ENCODE measurements around the gene ELMOD3.
"Not testable (repeated sequence)": the region's sequence is repeated elsewhere in the genome, so short reads cannot be mapped to it uniquely, and the experiment has no call there.

ELMOD3 gene

DNA sequence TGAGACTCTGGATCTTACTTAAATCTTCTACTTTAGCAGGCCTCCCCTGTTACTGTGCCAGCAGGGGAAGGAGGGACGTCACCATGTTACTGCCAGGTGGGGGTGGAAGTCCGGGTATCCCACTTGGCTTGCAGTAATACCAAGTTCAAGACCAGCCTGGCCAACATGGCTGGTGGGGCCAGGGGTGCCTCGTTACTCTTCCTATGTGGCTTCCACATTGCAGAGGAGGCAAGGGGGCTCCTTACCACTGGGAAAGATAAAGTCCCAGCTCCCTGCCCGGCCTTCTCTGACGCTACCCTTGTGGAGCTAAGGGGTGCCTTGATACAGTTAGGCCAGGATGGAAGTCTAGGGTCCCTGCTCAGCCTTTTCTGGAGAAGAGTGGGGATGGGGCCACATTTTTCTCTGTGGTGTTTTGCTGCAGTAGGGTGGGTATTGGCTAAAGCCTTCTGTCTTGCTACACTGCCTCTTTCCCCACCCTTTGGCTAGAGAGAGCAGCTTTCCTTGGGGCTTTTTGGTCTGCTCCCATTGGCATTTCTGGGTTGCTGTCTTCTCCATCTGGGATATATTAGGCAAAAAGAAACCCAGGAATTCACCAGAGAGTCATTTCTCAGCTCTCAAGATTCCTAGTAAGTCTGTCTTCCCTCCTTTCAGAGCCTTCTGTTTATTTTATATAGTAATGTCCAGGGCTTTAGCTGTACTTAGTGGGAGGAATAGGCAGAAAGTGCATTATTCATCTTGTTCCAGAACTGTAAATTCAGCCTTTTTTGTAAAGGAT lies 21.9 kb downstream of the ELMOD3 start:
- no peak for DNase-seq (ENCODE audit: low read depth)

DNA sequence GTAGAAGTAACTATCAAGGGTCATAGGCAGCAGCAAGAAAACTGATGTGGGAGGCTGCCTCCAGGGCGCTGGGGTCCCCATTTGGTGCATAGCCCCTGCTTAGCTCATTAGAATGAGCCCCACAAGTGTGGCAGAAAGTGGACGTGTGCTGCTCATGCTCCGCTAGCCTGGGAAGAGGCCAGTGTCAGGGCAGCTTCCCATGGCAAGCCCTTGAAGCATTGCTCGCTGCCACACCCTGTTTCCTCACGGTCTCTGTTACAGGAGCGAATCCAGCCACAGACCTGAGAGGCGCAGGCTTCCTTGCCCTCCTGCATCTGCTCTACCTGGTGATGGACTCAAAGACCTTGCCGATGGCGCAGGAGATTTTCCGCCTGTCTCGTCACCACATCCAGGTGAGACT lies 22.5 kb downstream of the ELMOD3 start:
- DNase-seq (ENCODE audit: low read depth), result no peak

DNA sequence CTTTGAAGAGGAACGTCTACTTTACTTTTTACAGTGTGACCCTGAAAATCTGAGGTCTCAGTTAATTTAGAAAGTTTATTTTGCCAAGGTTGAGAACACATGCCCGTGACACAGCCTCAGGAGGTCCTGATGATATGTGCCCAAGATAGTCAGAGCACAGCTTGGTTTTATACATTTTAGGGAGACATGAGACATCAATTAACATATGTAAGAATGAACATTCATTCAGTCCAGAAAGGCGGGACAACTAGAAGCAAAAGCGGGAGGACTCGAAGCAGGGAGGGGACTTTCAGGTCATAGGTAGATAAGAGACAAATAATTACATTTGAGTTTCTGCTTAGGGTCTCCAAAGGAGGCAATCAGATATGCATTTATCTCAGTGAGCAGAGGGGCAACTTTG lies 23.7 kb downstream of the ELMOD3 start:
- DNase-seq (ENCODE audit: low read depth), result no peak

DNA sequence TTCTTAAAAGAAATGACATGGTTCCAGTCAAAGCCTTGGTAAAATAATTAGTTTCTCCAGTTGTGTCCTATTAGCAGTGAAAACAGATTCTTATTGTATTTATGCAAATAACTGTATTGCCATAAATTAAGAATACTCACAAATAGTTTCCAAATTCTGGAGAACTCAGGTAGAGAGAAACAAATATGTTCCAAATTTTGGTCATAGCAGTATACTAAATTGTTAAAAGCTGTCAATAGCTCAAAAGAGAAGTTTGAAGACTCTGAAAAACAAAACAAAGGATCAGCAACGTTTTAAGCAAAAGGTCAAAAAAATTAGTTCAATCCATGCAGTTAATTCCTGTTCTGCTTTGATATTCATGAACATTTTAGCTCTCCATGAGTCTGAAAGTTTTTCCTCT lies 25.5 kb downstream of the ELMOD3 start:
- DNase-seq (ENCODE audit: low read depth), result no peak

DNA sequence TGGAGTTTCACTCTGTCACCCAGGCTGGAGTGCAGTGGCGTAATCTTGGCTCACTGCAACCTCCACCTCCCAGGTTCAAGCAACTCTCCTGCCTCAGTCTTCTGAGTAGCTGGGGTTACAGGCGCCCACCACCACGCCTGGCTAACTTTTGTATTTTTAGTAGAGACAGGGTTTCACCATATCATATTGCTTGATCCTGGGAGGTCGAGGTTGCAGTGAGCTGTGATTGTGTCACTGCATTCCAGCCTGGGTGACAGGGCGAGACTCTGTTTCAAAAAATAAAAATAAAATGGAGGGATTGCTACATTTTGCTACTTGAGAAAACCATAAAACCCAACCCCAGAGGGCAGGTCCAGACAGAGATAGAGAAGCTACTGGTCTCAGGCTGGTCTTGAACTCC lies 28.6 kb downstream of the ELMOD3 start:
- not testable (repeated sequence) for DNase-seq (ENCODE audit: low read depth)

DNA sequence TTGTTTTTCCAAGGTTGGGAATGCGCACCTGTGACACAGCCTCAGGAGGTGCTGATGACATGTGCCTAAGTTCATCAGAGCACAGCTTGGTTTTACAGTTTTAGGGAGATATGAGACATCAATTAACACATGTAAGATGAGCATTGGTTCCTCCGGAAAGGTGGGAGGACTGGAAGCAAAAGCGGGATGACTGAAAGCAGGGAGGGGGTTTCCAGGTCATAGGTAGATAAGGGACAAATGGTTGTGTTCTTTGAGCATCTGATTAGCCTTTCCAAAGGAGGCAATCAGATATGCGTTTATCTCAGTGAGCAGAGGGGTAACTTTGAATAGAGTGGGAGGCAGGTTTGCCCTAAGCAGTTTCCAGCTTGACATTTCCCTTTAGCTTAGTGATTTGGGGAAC lies 29.3 kb downstream of the ELMOD3 start:
- no peak for DNase-seq (ENCODE audit: low read depth)

DNA sequence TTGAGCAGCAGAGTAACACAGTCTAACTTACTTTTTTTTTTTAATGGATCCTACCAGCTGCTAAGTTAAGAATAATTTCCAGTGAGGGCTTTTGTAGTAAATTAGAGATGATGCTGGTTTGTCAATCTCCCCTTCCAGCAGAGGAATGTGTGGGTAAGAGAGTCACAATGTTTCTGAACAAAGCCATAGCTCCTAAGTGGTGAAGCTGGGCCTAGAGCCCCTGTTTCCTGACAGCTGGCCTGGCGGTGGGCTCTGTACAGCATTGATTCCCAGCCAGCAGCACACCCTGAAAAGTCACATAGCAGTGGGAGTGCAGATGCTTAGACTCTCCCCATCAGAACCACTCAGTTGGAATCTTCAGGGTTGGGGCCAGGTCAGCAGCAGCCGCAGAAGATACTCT lies 31.2 kb downstream of the ELMOD3 start:
- no peak for DNase-seq (ENCODE audit: low read depth)

DNA sequence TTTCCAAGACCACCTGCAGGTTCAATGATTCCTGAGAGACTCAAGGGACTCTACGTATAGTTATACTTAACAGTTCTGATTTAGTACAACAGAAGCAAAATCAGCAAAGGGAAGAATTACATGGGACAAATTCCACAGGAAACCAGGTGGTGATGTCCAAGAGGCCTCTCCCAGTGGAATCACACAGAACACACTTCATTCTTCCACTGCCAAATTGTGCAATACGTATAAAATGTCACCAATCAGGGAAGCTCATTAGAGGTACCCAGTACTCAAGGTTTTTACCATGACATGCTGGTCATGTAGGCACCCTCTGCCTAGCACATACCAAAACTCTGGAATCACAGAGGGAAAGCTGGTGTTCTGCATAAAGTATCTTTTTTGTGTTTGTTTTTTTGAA lies 33.2 kb downstream of the ELMOD3 start:
- no peak for DNase-seq (ENCODE audit: low read depth)

DNA sequence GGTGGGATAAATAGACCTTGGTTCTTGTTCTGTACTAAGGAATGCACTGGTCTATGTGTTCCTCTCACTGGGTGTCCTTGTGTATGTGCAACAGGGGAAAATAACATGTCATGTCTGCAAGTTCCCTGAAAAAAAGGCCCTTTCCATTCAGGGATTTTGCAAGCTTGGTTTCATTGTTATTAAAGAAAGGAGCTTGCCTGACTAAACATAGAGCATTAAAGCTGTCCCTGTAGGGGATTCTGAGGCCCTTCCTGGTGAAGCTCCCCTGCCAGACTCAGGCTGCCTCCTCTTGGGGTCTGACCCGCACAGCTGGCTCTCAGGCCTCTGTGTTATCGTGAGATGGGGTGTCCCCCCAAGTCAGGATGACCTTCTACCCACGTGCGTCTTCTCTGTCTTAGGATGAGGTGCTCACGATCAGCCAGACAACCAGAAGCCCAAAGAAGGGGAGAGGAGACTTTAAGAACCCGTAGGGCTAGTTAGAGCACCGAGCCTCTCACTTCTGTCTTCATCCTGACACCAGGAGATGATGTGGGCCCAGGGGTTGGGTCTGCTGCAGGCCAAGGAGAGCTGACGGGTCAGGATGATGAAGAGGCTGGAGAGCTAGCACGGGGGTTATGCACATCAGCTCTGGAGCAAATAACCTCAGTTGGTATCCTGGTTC lies 34.4 kb downstream of the ELMOD3 start:
- no peak for DNase-seq (ENCODE audit: low read depth)

DNA sequence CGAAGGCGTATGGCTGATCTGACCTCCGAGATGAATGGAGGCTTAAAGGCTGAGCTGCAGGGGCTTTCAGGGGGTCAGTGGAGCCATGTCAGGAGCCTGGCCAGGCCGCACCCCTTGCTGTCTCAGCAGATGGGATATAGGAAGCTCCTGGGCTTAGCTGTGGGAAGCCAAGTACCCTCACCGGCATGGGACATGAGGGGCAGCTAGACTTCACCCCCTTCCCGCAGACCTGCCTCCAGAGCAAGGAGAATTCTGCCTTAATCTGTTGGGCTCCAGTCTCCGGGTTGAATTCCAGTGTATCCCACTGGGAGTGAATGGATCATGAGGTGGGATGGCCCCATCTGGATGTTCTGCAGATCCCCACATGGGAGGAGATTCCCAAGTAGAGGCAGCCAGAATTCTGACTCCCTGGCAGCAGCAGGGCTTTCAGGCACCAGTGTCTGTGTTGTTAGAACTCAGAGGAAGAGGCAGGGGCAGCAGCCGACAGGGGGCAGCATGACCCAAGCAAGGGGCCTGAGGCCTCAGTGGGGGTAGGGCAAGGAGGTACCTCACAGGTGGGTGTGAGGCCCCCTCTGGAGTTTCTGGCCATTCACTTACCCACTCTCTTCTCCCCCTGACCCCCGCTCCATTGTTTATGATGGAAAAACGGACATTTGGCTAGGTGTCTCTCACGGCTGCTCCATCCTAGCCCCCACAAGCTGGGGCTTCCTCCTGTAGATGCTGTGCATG lies 36.5 kb downstream of the ELMOD3 start:
- peak; percentile 45 for DNase-seq (ENCODE audit: low read depth)

DNA sequence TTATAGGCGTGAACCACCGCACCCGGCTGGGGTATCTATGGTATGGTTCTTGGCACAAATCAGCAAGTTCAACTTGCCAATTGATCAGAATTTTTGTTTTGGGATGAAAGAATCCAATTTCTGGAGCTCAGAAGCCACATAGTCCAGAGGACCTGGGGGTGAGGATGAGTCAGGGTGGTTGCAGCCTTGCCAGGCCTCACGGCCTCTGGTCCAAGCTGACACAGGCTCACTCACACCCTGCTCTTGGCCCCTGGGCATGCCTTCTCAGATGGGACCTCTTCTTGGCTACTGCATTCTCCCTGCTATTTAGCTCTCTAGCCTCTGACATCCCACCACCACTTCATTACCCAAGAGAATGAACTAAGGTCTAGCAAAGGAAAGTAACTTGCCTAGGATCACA lies 39.3 kb downstream of the ELMOD3 start:
- no peak for DNase-seq (ENCODE audit: low read depth)

DNA sequence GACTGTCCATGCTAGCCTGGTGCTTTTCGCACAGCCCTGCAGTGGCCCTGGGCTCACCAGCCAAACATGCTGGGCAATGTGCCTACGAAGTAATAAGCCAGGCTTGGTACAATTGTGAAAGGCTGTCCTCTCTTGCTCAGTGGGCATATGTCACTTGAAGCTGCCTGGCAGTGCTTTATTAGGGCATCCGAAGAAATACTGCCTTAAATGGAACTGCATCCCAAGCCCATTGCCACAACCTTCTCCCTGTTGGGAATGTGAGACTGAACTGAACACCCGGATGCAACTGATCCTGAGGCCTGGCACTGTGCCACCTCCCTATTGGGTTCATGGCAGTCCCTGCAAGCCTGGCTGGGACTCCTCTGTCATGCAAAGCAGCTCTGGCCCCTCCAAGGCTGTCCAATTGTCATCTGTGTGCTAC lies 39.7 kb downstream of the ELMOD3 start:
- no peak for DNase-seq (ENCODE audit: low read depth)

DNA sequence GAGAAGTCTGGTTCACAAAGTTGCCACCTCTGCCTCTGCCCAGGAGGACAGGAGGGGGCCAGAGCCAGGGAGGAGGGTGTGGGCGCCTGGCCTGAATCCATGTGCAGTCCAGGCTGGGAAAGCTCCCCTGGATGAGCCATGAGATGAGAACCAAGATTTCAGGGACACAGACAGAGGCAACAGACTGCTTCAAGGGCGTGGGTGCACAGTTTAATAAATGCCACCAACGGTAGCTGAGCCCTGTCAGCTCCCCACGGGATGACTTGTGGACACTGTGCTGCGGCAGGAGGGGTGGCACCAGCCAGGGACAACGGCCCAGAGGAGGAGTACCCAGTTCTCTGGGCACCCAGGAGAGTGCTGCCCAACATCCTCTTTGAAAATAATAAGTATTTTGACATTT lies 40.4 kb downstream of the ELMOD3 start:
- no peak for DNase-seq (ENCODE audit: low read depth)

DNA sequence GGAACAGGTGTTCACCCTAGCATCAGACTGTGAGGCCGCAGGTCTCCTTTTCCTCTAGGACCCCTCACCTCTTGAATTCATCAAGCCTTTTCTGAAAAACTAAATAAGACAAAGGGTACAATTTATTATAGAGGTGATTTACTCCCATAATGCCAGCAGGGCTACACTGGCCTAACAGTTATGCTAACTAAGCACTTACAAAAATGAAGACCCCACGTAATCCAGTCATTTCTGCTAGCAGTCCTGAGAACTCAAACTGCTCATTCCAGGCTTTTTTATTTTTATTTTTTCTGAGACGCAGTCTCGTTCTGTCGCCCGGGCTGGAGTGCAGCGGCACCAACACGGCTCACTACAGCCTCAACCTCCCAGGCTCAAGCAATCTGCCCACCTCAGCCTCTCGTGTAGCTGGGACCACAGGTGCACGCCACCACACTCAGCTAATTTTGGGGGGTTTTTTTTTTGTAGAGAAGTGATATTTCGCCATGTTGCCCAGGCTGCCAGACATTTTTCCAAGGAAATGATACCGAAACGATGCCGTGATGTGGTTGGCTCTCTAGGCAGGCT lies 41.4 kb downstream of the ELMOD3 start:
- no peak for DNase-seq (ENCODE audit: low read depth)

DNA sequence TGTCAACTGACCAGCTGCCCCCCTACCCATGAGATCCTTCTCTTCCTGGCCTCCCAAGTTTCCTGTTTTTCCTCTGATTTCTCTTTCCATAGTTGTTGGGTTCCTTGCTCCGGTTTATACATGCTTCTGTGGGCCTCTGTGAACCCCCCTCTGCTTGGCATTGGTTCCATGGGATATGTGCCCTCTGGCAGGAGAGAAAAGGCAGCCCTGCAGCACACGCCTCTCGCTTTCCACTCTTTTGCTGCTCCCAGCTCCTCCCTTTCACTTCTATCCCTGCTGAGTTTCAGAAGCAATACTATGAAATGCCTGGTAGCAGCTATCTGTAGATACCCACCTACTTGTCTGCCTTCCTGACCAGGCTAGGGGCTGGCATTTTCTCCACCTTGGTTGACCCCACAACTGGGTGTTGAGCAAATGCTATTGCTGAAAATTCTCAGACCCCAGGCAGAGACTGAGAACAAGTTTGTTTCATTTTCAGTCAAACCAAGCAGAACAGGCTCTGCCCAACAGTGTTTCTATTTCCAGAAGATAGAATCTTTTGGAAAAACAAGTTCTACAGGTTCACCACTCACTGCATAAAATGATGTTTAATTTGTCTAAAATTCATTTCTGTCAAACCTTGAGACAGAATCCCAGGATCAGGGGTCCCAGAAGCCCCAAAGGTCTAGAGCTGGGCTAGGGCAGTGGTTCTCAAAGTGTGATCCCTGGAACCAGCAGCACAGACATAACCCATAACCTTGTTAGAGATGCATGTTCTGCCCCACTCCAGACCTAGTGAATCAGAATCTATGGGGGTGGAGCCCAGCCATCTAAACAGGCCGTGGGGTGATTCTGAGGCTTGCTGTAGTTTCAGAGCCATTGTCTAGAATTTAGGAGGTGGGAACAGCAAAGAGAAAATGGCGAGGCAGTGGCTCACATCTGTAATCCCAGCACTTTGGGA lies 42.2 kb downstream of the ELMOD3 start:
- DNase-seq (ENCODE audit: low read depth), result no peak

DNA sequence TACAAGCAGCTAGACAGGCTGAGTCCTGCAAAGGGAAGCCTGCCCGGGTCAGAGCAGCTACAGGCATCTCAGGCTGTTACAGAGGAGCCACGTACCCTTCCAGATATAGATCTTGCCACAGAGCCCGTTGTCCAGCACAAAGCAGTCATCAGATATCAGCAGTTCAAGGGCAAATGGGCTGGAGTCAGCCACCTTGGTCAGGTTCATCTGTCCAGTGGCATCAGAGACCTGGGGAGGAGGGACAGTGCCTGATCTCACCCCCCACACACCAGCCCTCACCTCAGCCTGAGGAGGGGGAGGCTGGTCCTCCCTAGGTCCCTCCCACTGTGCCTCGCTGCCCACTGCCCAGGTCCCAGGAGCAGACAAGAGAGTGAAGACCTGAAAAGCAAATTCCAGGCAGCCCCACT lies 43.4 kb downstream of the ELMOD3 start:
- no peak for DNase-seq (ENCODE audit: low read depth)

DNA sequence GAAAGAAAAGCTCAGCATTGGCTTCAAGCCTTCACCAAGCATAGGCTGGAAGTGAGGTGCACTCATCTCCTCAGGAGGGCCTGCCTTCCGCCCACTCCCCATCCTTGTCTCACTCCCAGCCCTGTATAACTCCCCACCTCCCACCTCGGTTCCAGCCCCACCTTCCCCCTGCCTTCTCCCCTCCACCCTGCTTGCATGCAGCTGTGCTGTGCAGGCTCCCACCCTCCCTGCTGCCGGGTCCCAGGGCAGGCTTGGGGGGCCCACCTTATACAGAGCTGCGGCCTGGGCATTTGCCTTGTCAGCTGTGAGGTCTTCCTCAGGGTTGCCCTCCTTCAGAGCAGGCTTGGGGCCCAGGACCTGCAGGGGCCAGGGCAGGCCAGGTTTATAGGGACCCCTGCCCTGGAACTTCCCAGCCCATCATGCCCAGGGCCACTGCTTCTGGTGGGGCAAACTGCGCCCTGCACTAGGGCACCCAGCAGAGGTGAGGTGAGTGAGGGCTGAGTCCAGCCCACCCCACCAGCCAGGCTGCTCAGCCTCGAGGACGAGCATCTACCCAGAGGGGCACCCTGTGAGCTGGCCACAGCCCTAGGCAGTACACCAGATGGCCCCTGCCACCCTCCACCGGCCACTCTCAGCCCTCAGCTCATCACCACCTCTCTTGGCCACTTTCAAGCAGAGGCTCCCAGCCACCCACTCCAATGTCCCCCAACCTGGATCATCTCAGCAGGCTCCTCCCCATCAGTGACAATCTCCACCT lies 44.0 kb downstream of the ELMOD3 start:
- DNase-seq (ENCODE audit: low read depth), result no peak

DNA sequence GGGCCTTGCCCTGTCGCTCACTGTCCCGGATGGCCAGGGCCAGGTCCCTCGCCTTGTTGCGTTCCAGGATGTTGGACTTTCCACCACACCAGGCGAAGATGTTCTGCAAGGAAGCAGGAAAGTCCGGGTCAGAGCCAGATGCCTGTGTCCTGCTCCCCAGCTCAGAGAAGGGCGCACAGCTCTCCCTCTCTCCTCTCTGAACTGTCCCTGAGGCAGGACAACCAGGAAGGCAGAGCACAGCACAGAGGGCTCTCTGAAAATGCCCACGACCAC lies 44.5 kb downstream of the ELMOD3 start:
- no peak for DNase-seq (ENCODE audit: low read depth)

DNA sequence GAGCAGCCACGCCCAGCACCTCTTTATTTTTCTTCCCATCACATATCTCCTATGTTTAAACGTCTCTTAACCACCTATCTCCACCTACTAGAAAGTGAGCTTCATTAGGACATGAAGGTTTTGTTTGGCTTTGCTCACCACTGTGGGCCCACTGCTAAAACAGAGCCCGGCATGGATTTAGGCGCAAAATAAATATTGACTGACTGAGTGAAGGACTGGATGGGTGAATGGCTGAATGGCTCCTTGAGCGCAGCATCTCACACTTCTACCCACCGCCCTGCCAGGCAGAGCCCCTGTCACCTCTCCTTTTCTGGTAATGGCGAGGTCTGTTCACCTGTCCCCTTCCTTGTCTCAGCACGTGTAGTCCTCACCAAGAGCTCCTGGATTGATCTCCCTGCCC lies 45.5 kb downstream of the ELMOD3 start:
- no peak for DNase-seq (ENCODE audit: low read depth)

DNA sequence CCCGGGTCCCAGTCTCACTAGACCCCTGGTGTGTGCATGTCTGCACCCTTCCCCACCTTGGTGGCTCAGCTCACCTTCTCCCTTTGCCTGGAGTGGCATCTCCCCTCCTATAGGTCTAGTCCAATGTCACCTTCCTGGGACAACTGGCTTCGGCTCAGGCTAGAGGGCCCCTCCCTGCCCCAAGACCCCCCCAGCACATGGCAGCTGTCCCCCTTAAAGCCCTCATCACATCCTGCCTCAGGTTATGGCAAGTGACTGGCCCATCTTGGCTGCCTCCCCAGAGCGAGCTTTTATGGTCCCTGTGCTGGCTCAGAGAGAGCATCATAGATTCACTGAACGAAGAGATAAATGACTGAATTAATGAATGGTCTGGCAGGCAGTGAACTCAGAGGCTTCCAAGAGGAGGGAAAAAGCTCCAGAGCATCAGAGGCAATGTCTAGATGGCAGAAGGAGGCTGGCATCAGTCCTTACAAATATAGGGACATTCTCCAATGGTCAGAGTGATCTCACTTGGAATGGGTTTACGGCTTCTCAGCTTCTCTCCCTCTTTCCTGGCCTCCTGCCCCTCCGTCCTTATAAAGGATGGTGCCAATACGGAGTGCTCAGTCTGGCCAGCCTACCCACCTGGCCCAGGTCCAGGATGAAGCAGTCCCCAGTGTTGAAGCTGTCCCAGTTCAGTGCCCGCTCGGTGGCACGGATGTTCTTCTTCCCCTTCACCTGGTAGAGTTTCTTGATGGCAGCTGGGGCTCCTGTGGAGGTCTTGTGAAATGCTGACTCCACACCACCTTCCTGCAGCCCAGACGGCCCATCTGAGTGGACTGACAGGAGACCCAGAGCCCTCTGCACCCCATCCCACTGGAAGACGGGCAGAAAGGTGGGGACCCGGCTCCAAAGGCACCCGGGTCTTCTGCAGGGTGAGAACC lies 46.2 kb downstream of the ELMOD3 start:
- no peak for DNase-seq (ENCODE audit: low read depth)

All from activated T-helper 1 cell treated with Interleukin-2 at 50 U/mL for 16 hours (primary cell).